ENCODE measurements around the gene TAAR8. TPM values are rescaled to one million over a fixed set of nuclear protein-coding genes. Genes with fewer than 3 reads are reported as not detected.

TAAR8 gene
- total and polyA plus RNA-seq, 2 donors (not counting 1 experiment from before 2014, with no cell fraction given) = not detected

- Histone ChIP-seq H3K4me1 (ENCODE audit: control insufficient read depth in 2 of 2, insufficient read depth in 2 of 2, low read length in 2 of 2) (peaks cover 23 to 26% of the 10 kb centered on the region in 2 donors), H3K36me3 (replicated peaks in 1 of 2; ENCODE audit: control extremely low read depth in 1 of 2, control insufficient read depth in 1 of 2, extremely low read depth in 1 of 2, insufficient read depth in 2 of 2, low read length in 1 of 2) (peaks cover 5 to 7% of the 10 kb centered on the region in 2 experiments), H3K27ac (ENCODE audit: low read length in 2 of 2) (peak overlapping the region; percentile 90 to 92), H3K4me2 (replicated peaks; ENCODE audit: low read depth, low read length, poor library complexity, severe bottlenecking) (peak overlapping the region; percentile 84), H2AFZ (ENCODE audit: insufficient read depth, low read depth, low read length, poor library complexity, severe bottlenecking) (peak overlapping the region; percentile 6), H4K20me1 (ENCODE audit: control insufficient read depth, insufficient read depth, low read length, poor library complexity, severe bottlenecking) (peaks cover 17% of the 10 kb centered on the region), H3K79me2 (ENCODE audit: control insufficient read depth, insufficient read depth, low read length) (peaks cover 55% of the 10 kb centered on the region), H3K4me3 (ENCODE audit: control extremely low read depth in 1 of 5, extremely low read depth in 1 of 5, insufficient read depth in 1 of 5, low read depth in 2 of 5, low read length in 4 of 5) (peak overlapping the region; percentile 59 to 98 (median 85)), H3K9me3 (ENCODE audit: control extremely low read depth in 1 of 3, control insufficient read depth in 2 of 3, insufficient read depth in 1 of 3, low read length in 2 of 3) (no peaks in the 10 kb centered on the region), H3K9ac (ENCODE audit: low read length) (peak overlapping the region; percentile 73), H3K27me3 (replicated peaks in 1 of 4; ENCODE audit: control extremely low read depth in 1 of 4, control insufficient read depth in 3 of 4, insufficient read depth in 4 of 4, low read length in 3 of 4) (no peaks in the 10 kb centered on the region)
- no peaks in the 10 kb centered on the region for H3K9me3 Mint-ChIP-seq (ENCODE audit: insufficient read depth)
- intact Hi-C loops (cut with micrococcal nuclease) = loop anchor here (1.0 to 10.0 kb wide), 7 partner anchors 16 to 1449 kb away; partner anchors contain the start of genes EPB41L2, SLC18B1 and TBPL1
- ChIA-PET CTCF (interaction anchor here (1.1 to 8.5 kb wide), 10 partner anchors 16 to 284 kb away, joined by 3 to 81 read pairs (median 7); partner anchors contain the start of gene SLC18B1), POLR2A (interaction anchor here (1.7 kb wide), 2 partner anchors 160 to 299 kb away, joined by 13 to 27 read pairs; partner anchors contain the start of gene RPS12)
- H3K27ac Mint-ChIP-seq = peak overlapping the region; percentile 95
- DNase-seq = peak; percentile 70
- no CpG with 5 or more reads among the region's 3 CpGs for WGBS (ENCODE audit: insufficient coverage)
- no peak for ATAC-seq (ENCODE audit: low read depth)
- peaks cover 46% of the 10 kb centered on the region for H3K4me1 Mint-ChIP-seq
- peak overlapping the region; percentile 93 for H3K4me3 Mint-ChIP-seq
- TF ChIP-seq EZH2 (IDR thresholded peaks at IDR 0.05; ENCODE audit: borderline replicate concordance, insufficient read depth, low read depth, low read length, poor library complexity, severe bottlenecking) = no peak
- TF ChIP-seq CTCF (IDR thresholded peaks at IDR 0.05) = no peak
- no peaks in the 10 kb centered on the region for H3K27me3 Mint-ChIP-seq
These were observed 38.5 kb upstream of the TAAR8 start for GRCh38 chr6:132513831-132514545.

- WGBS (ENCODE audit: insufficient coverage) = 0% methylated on average over 1 of the region's 2 CpGs
- TF ChIP-seq CTCF (IDR thresholded peaks at IDR 0.05) (no peak), EZH2 (IDR thresholded peaks at IDR 0.05; ENCODE audit: borderline replicate concordance, insufficient read depth, low read depth, low read length, poor library complexity, severe bottlenecking) (no peak)
These were observed 37.1 kb upstream of the TAAR8 start for GRCh38 chr6:132515386-132515785.

More at GRCh38 chr6:132515386-132515785, 37.1 kb upstream of the TAAR8 start:
- H3K4me3 Mint-ChIP-seq = no peak overlapping the region
- Histone ChIP-seq H3K4me2 (replicated peaks; ENCODE audit: low read depth, low read length, poor library complexity, severe bottlenecking) (no peak overlapping the region), H3K27me3 (replicated peaks in 1 of 4; ENCODE audit: control extremely low read depth in 1 of 4, control insufficient read depth in 3 of 4, insufficient read depth in 4 of 4, low read length in 3 of 4) (no peaks in the 10 kb centered on the region), H3K9ac (ENCODE audit: low read length) (no peak overlapping the region), H3K9me3 (ENCODE audit: control extremely low read depth in 1 of 3, control insufficient read depth in 2 of 3, insufficient read depth in 1 of 3, low read length in 2 of 3) (no peaks in the 10 kb centered on the region), H3K27ac (ENCODE audit: low read length in 2 of 2) (no peak overlapping the region), H3K36me3 (replicated peaks in 1 of 2; ENCODE audit: control extremely low read depth in 1 of 2, control insufficient read depth in 1 of 2, extremely low read depth in 1 of 2, insufficient read depth in 2 of 2, low read length in 1 of 2) (peaks cover 0 to 2% of the 10 kb centered on the region in 2 experiments), H4K20me1 (ENCODE audit: control insufficient read depth, insufficient read depth, low read length, poor library complexity, severe bottlenecking) (peaks cover 10% of the 10 kb centered on the region), H2AFZ (ENCODE audit: insufficient read depth, low read depth, low read length, poor library complexity, severe bottlenecking) (no peak overlapping the region), H3K79me2 (ENCODE audit: control insufficient read depth, insufficient read depth, low read length) (peaks cover 42% of the 10 kb centered on the region), H3K4me3 (ENCODE audit: control extremely low read depth in 1 of 5, extremely low read depth in 1 of 5, insufficient read depth in 1 of 5, low read depth in 2 of 5, low read length in 4 of 5) (no peak overlapping the region), H3K4me1 (ENCODE audit: control insufficient read depth in 2 of 2, insufficient read depth in 2 of 2, low read length in 2 of 2) (peaks cover 16% of the 10 kb centered on the region in 2 donors)
- peak overlapping the region; percentile 34 for H3K27ac Mint-ChIP-seq
- CTCF ChIA-PET = interaction anchor here (1.2 to 8.5 kb wide), 4 partner anchors 14 to 236 kb away, joined by 4 to 81 read pairs (median 10); no protein-coding TSS in a partner anchor
- no peaks in the 10 kb centered on the region for H3K27me3 Mint-ChIP-seq
- ATAC-seq (ENCODE audit: low read depth) = no peak
- H3K9me3 Mint-ChIP-seq (ENCODE audit: insufficient read depth) = no peaks in the 10 kb centered on the region
- peaks cover 37% of the 10 kb centered on the region for H3K4me1 Mint-ChIP-seq
- intact Hi-C loops (cut with micrococcal nuclease) = loop anchor here (10.0 kb wide), 1 partner anchor 1451 kb away; the partner anchor contains the start of gene EPB41L2
- POLR2A ChIA-PET = no interaction called here
- no peak for DNase-seq

All from B cell (primary cell).